H54 (cell line): ENCODE results near the gene YIF1A.
"Not testable (repeated sequence)": the region's sequence is repeated elsewhere in the genome, so short reads cannot be mapped to it uniquely, and the experiment has no call there.

ENCODE experiments used
- DNase-seq: peaks from one replicate; pipeline ENCODE4 v3.0.0; 2011; ENCODE audit warnings: low spot score, mixed read lengths; ENCODE audit not compliant: insufficient read length
- FAIRE-seq: peaks from 3 replicates; lab custom pipeline; 2011; peaks lifted over from hg19 to GRCh38; lab: Jason Lieb, UNC
- POLR2A ChIP-seq: IDR thresholded peaks from 2 replicates; pipeline ENCODE4 v1.6.1; 2011; ENCODE audit warnings: low read depth, mild to moderate bottlenecking, low read length

Gene YIF1A

DNA sequence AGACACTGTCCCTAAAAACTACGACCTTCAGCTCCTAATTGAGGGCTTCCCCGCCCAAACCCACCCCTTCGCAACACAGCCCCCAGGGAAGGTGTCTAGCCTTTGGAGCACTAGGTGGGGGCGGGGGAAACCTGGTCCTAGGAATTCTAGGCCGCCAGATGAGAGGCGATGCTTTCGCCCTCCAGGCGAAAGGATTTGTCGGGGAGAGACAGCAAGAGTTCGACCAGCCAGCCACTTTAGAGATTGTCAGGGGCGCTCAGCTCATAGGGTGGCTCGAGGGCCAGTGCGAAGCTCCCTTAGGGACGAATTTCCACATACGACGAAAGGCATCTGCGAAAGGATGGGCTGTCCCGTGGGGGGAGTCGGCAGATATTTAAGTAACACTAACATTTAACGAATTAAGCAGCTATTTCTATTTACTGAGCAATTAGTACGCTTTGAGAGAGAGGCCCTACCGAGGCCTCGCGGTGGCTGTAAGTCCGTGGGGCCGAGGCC lies 22.6 kb upstream of the YIF1A start:
- FAIRE-seq (no peak), DNase-seq (no peak)
- TF ChIP-seq POLR2A, result no peak

DNA sequence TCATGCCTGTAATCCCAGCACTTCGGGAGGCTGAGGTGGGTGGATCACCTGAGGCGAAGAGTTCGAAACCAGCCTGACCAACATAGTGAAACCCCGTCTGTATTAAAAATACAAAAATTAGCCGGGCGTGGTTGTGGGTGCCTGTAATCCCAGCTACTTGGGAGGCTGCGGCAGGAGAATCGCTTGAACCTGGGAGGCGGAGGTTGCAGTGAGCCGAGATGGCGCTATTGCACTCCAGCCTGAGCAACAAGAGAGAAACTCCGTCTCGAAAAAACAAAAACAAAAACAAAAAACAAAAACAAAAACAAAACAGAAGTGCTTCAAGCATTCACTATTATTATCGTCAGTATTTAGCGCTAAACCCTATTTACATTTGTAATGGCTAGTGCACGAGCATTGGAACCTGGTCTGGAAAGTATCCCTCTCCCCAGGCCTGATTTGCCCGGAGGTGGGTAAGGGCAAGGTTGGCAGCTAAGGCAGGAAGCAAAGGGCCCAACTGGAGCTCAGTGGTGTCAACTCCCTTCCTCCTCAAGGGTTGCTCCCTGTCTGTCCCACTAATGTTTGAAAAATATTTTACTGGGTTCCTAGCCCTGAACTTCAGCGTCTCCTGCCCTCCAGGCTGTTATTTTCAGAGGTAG lies 22.0 kb upstream of the YIF1A start:
- not testable (repeated sequence) for FAIRE-seq

DNA sequence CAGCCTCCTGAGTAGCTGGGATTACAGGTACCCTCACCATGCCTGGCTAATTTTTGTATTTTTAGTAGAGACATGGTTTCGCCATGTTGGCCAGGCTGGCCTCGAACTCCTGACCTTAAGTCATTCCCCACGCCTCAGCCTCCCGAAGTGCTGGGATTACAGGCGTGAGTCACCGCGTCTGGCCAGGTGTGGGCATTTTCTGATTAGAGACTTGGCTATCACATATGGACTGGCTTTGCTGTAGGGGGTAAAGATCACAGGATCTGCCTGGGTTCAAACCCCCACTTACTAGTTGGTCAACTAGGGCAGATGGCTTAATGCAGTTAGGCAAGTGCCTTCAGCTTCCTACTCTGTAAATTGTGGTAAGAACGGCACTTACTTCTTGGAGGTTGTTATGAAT lies 21.4 kb upstream of the YIF1A start:
- TF ChIP-seq POLR2A, result no peak
- DNase-seq, result no peak

More for the DNA sequence above, 22.0 kb upstream of the YIF1A start:
- DNase-seq, result not testable (repeated sequence)

DNA sequence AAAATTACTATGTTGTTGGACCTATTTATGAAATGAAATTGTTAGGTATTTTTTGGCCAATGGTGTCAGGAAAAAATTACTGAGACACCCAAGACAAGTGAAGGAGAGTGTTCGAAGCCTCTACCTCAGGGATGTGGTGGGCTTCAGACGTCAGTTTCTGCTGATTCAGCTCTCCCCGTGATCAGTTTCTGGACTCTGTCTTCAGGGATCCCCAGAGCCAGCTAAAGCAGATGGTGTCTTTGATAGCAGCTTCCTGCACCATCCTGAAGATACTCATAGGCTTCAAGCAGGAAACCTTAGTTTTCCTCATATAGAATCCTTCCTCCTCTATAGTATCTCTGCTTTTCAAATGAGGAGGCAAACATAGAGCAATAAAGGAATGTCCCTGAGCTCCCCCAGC lies 20.5 kb upstream of the YIF1A start:
- DNase-seq (no peak), FAIRE-seq (no peak)

More for the DNA sequence above, 21.4 kb upstream of the YIF1A start:
- FAIRE-seq, result no peak

DNA sequence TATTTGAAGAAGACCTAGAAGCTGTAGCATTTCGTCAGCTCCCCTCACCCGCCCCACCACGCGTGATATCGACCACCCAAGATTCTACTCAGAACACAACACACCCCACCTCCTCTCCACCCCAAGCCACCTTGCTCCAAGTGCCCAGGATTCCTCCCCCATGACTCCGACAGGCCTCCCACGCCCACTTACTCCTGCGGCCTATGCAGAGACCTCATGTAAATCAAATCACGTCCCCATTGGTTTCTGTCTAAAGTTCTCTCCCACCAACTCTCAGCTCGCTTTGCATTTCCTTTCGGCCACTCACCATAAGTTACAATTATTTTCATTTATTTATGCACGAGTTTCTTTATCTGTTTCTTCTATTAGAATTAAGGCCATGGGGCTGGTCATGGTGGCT lies 13.7 kb upstream of the YIF1A start:
- DNase-seq (no peak), FAIRE-seq (no peak)
- no peak for TF ChIP-seq POLR2A

More for the DNA sequence above, 20.5 kb upstream of the YIF1A start:
- no peak for TF ChIP-seq POLR2A

DNA sequence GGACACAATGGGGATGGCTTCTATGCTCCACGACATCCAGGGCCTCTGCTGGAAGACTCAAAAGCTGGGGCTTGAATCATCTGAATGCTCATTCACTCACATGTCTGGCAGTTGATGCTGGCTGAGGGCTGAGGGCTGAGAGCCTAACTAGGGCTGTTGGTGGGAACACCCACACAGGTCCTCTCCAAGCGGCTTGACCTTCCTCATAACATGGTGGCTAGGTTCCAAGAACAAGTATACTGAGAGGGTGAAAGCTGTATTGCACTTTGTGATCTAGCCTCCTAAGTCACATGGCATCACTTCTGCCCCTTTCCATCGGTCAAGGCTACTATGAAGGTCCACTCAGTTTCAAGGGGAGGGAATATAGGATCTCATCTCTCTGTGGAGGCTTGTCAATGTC lies 10.2 kb upstream of the YIF1A start:
- FAIRE-seq (no peak), DNase-seq (no peak)
- TF ChIP-seq POLR2A, result no peak

DNA sequence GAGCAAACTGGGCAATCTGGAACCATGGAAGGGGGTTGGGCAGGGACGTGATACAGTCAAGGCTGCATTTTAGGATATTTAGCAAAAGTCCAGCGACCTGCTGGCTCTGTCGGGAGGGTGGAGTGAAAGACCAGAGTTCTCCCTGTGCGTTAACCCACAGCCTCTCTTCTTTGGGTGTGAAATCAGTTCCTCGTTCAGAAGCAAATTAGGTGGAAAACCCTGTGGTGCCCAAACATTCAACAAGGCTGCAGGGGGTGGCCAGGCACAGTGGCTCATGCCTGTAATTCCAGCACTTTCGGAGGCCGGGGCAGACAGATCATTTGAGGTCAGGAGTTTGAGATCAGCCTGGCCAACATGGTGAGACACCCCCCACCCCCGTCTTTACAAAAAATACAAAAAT lies 8.7 kb upstream of the YIF1A start:
- no peak for FAIRE-seq
- TF ChIP-seq POLR2A, result no peak
- no peak for DNase-seq

DNA sequence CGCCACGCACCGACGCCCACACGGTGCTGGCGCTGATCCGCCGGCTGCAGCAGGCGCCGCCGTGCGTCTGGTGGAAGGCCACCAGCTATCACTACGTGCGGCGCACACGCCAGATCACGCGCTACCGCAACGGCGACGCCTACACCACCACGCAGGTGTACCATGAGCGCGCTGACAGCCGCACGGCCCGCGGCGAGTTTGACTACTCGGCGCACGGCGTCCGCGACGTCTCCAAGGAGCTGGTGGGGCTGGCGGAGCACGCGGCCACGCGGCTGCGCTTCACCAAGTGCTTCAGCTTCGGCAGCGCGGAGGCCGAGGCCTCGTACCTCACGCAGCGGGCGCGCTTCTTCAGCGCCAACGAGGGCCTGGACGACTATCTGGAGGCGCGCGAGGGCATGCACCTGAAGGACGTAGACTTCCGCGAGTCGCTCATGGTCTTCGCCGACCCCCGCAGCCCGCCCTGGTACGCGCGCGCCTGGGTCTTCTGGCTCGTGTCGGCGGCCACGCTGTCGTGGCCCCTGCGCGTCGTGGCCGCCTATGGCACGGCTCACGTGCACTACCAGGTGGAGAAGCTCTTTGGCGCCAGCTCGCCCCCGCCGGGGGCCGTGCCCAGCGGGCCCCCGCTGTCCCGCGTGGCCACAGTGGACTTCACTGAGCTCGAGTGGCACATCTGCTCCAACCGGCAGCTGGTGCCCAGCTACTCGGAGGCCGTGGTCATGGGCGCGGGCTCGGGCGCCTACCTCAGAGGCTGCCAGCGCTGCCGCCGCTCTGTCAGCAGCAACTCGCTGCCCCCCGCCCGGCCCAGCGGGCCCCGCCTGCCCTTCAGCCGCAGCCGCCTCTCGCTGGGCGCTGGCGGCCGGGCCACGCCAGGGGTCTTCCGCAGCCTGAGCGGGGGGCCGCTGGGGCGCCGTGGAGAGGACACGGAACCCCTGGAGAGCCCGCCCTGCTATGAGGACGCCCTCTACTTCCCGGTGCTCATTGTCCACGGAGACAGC lies 6.0 kb upstream of the YIF1A start:
- no peak for TF ChIP-seq POLR2A
- FAIRE-seq, result no peak
- DNase-seq, result no peak

DNA sequence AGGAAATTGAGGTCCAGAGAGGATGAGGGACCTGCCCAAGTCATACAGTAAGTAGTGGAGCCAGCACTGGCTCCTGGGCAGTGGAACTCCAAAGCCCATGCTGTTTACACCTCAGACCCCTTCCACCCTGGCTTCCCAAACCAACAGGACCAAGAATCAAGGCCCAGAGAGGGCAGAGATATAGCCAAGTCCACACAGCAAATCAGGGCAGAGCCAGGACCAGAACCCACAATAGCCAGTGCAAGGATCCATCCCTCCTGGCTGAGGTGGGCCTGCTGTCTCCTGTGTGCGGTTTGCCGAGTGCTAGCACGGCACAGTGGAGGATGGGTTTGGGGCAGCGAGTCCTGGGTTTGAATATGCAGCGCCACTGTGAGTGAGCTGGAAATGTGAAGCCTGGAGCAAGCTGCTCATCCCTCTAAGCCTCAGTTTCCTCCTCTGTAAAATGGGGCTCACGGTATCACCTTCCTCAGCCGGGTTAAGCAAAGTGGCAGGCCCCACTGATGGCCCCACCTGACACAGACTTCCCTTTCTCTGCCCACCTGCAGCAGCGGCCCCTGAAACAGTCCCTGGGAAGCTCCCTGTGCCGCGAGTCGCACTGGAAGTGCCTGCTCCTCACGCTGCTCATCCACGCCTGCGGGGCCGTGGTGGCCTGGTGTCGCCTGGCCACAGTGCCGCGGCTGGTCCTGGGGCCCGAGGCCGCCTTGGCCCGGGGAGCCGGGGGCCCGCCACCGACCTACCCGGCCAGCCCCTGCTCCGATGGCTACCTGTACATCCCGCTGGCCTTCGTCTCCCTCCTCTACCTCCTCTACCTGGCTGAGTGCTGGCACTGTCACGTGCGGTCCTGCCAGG lies 5.1 kb upstream of the YIF1A start:
- no peak for TF ChIP-seq POLR2A
- no peak for FAIRE-seq
- no peak for DNase-seq

DNA sequence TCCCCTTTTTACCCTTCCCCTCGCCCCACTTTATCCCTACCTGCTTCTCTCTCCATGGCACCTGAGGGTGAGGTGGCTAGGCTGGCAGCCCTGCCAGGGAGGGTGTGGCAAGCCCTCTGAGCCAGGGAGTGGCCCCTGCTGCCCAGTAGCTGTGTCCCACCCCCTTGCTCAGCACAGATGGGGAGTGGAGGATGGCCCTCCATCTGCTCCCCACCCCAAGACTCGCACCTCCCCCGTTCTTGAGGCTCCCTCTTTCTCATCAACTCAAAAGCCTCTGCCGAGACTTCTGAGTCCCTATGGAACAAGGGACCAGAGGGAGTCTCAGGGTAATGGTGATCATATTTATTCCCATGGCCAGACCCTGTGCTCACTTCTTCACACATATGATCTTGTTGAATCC lies 4.4 kb upstream of the YIF1A start:
- no peak for FAIRE-seq
- TF ChIP-seq POLR2A, result no peak
- DNase-seq, result no peak

DNA sequence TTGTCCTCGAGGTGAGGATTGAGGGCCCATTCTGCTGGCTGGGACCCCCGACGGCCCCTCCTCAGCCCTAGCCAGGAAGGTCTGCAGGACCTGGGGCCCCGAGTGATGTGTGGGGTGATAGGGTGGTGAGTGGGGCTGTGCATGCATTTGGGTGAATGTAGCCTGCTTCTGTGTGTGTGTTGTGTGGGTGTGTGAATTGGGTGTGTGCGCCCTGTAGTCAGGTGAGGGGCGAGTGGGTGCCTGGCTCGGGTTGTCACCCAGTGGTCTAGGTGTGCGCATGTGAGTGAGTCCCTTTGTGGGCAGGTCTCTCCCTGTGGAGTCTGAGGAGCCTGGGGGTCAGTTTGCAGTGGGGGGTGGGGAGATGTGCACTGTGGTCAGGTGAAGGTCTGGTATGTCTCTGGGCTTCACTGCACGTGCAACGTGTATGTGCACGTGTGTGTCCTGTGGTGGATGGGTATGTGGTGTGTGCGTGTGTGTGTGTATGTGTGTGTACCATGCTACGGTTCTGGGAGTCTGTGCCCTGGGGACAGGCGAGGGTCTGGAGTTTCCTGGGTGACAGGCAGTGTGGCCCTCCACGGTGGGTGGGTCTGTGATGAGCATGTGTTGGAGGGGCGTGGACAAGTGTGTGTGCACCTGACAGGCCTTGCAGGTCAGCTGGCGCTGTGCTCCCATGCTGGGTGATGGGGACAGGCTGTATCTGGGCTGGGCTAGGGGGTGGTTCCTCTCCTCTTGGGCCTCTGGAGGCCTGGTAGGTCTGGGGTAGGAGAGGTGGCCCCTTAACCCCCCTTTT lies 3.8 kb upstream of the YIF1A start:
- DNase-seq, result no peak
- no peak for FAIRE-seq
- TF ChIP-seq POLR2A, result no peak

DNA sequence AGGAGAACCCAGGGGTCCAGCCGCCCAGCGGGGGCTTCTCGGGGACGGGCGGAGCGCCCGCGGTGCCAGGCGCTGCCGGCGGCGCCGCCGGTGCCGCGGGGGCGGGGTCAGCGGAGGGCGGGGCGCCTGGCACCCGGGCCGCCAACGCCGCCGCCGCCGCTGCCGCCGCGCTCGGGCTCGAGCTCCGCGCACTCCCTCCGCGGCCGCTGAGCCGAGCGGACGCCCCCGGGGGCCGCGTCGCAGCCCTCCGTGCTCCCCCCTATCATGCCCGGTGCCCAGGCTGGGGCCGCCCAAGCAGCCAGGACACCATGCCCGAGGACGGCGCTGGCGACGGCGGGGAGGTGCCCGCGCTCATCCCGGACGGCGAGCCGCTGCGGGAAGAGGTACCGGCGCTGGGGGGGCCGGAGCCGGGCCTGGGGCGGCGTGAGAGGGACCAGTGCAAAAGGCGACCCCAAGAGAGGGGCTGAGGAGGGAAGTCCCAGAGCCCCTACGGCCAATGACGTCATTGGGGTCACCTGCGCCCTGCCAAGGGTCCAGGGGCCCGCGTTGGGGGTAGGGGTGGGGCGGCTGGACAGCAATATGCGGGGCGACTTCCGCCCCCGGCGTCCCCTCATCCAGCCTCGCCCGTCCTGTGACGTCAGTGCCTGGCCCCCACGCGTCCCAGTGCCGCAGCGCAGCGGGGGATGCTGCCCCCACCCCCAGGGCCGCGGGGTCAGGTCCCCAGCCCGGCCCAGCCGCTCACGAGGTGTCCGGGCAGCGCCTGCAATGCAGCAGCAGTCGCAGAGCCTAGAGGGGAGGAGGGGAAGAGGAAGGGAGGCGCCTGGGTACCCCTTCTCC lies 3.0 kb upstream of the YIF1A start, which contains the start of gene TMEM151A:
TMEM151A (plus strand) TSS at position 189 of the 837 bp plus-strand sequence; CDS start at position 309, 120 bp downstream.
- TF ChIP-seq POLR2A, result no peak
- no peak for FAIRE-seq
- no peak for DNase-seq

DNA sequence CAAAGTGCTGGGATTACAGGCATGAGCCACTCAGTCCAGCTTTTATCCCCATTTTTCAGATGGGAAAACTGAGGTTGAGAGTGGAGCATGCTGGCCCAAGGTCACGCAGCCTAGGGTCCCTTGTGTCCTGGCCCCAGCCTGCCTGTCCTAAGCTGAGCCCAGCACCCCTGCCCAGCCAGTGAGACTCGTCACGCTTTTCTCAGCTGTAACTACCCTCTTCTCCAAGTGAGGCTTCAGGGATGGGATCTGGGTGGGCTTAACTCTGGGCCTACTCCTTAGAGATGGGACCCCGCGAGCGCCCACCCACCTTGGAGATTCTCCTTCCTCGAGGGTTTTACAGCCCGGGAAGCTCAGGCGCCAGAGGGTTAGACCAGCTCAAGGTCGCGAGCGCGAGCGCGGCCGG lies 2.4 kb upstream of the YIF1A start:
- DNase-seq, result no peak
- FAIRE-seq, result no peak
- no peak for TF ChIP-seq POLR2A
